ENCODE data around the gene PRTFDC1.

- TF ChIP-seq EZH2phosphoT487 (IDR thresholded peaks at IDR 0.05; ENCODE audit: borderline replicate concordance) (no peak), RAD21 (IDR thresholded peaks at IDR 0.05; ENCODE audit: low read depth) (no peak), CTCF (IDR thresholded peaks at IDR 0.05 in 2 of 3, conservative IDR thresholded peaks at IDR 0.05 in 1 of 3; ENCODE audit: borderline replicate concordance in 1 of 3, insufficient read depth in 1 of 3, low read depth in 2 of 3, low read length in 2 of 3) (no peak), REST (IDR thresholded peaks at IDR 0.05; ENCODE audit: low read depth) (no peak), YY1 (IDR thresholded peaks at IDR 0.05; ENCODE audit: extremely low read depth, insufficient replicate concordance, low read depth, low read length) (no peak), FOSL1 (IDR thresholded peaks at IDR 0.05; ENCODE audit: low read depth) (no peak)
Measured at GRCh38 chr10:24902400-24902728, 50.0 kb downstream of the PRTFDC1 start.

Data from HCT116 (cell line).